Measurements from ENCODE around the gene ATP6V1G2.
"Not testable (repeated sequence)": the region's sequence is repeated elsewhere in the genome, so short reads cannot be mapped to it uniquely, and the experiment has no call there.

DNA sequence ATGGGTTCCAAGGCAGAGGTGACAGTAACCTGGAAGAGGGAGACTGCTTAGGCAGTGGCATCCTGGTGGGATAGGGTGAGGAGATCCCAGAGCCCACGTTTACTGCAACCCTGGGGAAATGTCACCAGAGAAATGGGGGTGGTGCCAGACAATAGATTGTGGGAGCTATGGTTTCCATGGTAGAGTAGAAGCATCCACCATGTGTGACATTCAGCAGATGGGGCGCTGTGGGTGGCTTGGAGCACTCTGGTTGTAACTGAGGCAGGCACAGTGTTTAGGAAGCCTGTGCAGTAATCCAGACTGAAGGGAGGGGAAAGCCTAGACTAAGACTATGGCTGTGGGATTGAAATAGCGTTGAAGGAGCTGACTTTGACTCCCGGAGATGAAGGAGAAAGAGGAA is 49.6 kb downstream of the ATP6V1G2 start:
- TF ChIP-seq, protein P1, sequence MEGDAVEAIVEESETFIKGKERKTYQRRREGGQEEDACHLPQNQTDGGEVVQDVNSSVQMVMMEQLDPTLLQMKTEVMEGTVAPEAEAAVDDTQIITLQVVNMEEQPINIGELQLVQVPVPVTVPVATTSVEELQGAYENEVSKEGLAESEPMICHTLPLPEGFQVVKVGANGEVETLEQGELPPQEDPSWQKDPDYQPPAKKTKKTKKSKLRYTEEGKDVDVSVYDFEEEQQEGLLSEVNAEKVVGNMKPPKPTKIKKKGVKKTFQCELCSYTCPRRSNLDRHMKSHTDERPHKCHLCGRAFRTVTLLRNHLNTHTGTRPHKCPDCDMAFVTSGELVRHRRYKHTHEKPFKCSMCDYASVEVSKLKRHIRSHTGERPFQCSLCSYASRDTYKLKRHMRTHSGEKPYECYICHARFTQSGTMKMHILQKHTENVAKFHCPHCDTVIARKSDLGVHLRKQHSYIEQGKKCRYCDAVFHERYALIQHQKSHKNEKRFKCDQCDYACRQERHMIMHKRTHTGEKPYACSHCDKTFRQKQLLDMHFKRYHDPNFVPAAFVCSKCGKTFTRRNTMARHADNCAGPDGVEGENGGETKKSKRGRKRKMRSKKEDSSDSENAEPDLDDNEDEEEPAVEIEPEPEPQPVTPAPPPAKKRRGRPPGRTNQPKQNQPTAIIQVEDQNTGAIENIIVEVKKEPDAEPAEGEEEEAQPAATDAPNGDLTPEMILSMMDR (IDR thresholded peaks at IDR 0.05): not testable (repeated sequence)
- TF ChIP-seq EZH2phosphoT487, EZH2 (IDR thresholded peaks at IDR 0.05): not testable (repeated sequence)

Measured in neural progenitor cell (in vitro differentiated cells).